ENCODE measurements around the gene TWIST2.

DNA sequence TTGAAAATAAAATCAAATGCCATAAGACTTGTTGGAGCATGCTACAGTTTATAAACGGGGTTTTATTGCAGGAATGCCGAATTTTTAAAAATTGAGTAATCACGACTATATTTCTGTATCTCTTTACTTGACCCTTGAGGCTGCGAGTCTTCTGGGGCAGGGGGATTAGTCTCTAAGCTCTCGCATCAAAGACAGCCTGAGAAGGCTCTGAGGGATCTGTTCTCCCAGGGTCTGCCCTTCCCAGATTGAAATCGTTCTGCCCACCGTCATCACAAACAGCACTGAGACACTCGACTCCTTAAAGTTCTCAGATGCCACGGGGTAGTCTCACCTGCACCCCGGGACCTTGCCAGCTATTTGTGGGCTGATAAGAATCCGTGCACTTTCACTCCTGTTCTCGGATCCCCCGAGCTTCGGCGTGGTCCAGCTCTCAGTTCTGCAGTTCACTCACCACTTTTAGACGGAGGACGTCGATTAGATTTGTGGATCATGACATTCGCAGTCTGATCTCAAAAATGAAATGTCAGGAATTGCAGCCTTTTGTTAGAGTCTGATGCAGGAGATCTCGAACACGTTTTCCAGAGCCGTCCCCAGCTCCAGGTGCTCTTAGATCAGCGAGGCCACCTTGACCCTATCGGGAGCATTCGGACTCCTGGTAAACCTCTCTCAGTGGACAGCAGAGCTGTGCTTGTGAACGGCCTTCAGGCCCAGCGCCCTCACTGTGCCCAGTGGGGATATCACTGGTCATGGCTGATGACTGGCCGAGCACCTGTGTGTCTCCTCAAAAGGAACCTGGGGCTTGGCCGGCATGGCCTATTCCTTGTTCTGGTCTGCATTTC lies 43.0 kb downstream of the TWIST2 start:
- TF ChIP-seq, protein P1, sequence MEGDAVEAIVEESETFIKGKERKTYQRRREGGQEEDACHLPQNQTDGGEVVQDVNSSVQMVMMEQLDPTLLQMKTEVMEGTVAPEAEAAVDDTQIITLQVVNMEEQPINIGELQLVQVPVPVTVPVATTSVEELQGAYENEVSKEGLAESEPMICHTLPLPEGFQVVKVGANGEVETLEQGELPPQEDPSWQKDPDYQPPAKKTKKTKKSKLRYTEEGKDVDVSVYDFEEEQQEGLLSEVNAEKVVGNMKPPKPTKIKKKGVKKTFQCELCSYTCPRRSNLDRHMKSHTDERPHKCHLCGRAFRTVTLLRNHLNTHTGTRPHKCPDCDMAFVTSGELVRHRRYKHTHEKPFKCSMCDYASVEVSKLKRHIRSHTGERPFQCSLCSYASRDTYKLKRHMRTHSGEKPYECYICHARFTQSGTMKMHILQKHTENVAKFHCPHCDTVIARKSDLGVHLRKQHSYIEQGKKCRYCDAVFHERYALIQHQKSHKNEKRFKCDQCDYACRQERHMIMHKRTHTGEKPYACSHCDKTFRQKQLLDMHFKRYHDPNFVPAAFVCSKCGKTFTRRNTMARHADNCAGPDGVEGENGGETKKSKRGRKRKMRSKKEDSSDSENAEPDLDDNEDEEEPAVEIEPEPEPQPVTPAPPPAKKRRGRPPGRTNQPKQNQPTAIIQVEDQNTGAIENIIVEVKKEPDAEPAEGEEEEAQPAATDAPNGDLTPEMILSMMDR (IDR thresholded peaks at IDR 0.05): no peak
- TF ChIP-seq POLR2A (IDR thresholded peaks at IDR 0.05): no peak
